ENCODE results near the gene CAB39. TPM values are rescaled to one million over a fixed set of nuclear protein-coding genes. Genes with fewer than 3 reads are reported as not detected.

Gene CAB39
- total and polyA plus RNA-seq, 7 donors: 60.2 to 128 (median 72.2) TPM

- no peak for TF ChIP-seq POLR2A (IDR thresholded peaks at IDR 0.05)
- TF ChIP-seq CTCF (IDR thresholded peaks at IDR 0.05): no peak
- TF ChIP-seq POLR2AphosphoS5 (IDR thresholded peaks at IDR 0.05): no peak
- TF ChIP-seq EP300 (IDR thresholded peaks at IDR 0.05): no peak
- DNase-seq: no peak
- Histone ChIP-seq H3K36me3 (peaks cover 0 to 73% (median 22%) of the 10 kb centered on the region in 4 donors), H3K27me3 (no peaks in the 10 kb centered on the region), H3K27ac (no peak overlapping the region), H3K9me3 (no peaks in the 10 kb centered on the region), H3K4me1 (no peaks in the 10 kb centered on the region), H3K4me3 (no peak overlapping the region)
- 62 to 73% methylated on average over 2 of the region's 2 CpGs for WGBS, 2 donors
- intact Hi-C loops (cut with DNase I): no loop called here
Observed at GRCh38 chr2:230814616-230815015, 102.0 kb downstream of the CAB39 start.

- intact Hi-C loops (cut with DNase I): no loop called here
- Histone ChIP-seq H3K27me3 (no peaks in the 10 kb centered on the region), H3K4me1 (no peaks in the 10 kb centered on the region), H3K9me3 (no peaks in the 10 kb centered on the region), H3K4me3 (no peak overlapping the region), H3K36me3 (peaks cover 0 to 76% (median 22%) of the 10 kb centered on the region in 4 donors), H3K27ac (no peak overlapping the region)
- DNase-seq: no peak
- WGBS, 2 donors: 84 to 85% methylated on average over 3 of the region's 3 CpGs
- TF ChIP-seq EP300 (IDR thresholded peaks at IDR 0.05): no peak
- TF ChIP-seq CTCF (IDR thresholded peaks at IDR 0.05): no peak
- no peak for TF ChIP-seq POLR2AphosphoS5 (IDR thresholded peaks at IDR 0.05)
- no peak for TF ChIP-seq POLR2A (IDR thresholded peaks at IDR 0.05)
Observed at GRCh38 chr2:230815088-230815487, 102.4 kb downstream of the CAB39 start.

- intact Hi-C loops (cut with DNase I): no loop called here
- H3K27me3 ChIP-seq: no peaks in the 10 kb centered on the region
- no peak for DNase-seq
Observed at GRCh38 chr2:230816735-230817134, 104.1 kb downstream of the CAB39 start.

GRCh38 chr2:230819433-230819832, 106.8 kb downstream of the CAB39 start:
- no peak for DNase-seq
- Histone ChIP-seq H3K36me3 (peaks cover 0 to 37% (median 12%) of the 10 kb centered on the region in 4 donors), H3K4me1 (peaks cover 0 to 5% (median 2%) of the 10 kb centered on the region in 4 donors), H3K4me3 (no peak overlapping the region), H3K27ac (no peak overlapping the region), H3K27me3 (no peaks in the 10 kb centered on the region), H3K9me3 (no peaks in the 10 kb centered on the region)
- 98 to 99% methylated on average over 1 of the region's 1 CpG for WGBS, 2 donors
- no peak for TF ChIP-seq CTCF (IDR thresholded peaks at IDR 0.05)
- no peak for TF ChIP-seq POLR2AphosphoS5 (IDR thresholded peaks at IDR 0.05)
- no peak for TF ChIP-seq EP300 (IDR thresholded peaks at IDR 0.05)
- no peak for TF ChIP-seq POLR2A (IDR thresholded peaks at IDR 0.05)
- intact Hi-C loops (cut with DNase I): no loop called here

More at GRCh38 chr2:230816735-230817134, 104.1 kb downstream of the CAB39 start:
- 73 to 76% methylated on average over 7 of the region's 7 CpGs for WGBS, 2 donors
- Histone ChIP-seq H3K9me3 (no peaks in the 10 kb centered on the region), H3K4me1 (no peaks in the 10 kb centered on the region), H3K36me3 (peaks cover 0 to 60% (median 16%) of the 10 kb centered on the region in 4 donors), H3K27ac (no peak overlapping the region), H3K4me3 (no peak overlapping the region)
- TF ChIP-seq POLR2AphosphoS5 (IDR thresholded peaks at IDR 0.05) (no peak), POLR2A (IDR thresholded peaks at IDR 0.05) (no peak), CTCF (IDR thresholded peaks at IDR 0.05) (no peak), EP300 (IDR thresholded peaks at IDR 0.05) (no peak)
